ENCODE data around the gene TIPRL. TPM values are rescaled to one million over a fixed set of nuclear protein-coding genes. Genes with fewer than 3 reads are reported as not detected.

TIPRL gene
- total and polyA plus RNA-seq, 7 donors = 19.3 to 31.0 (median 30.7) TPM

GRCh38 chr1:168135116-168135920, 43.4 kb upstream of the TIPRL start:
- Histone ChIP-seq H3K4me3 (peak overlapping the region; percentile 66 to 92 (median 89)), H3K9me3 (no peaks in the 10 kb centered on the region), H3K36me3 (no peaks in the 10 kb centered on the region), H3K27me3 (no peaks in the 10 kb centered on the region), H3K4me1 (peaks cover 0 to 35% (median 20%) of the 10 kb centered on the region in 4 donors), H3K27ac (peak overlapping the region; percentile 84 to 87 (median 84))
- DNase-seq = no peak
- WGBS, 2 donors = 27 to 44% methylated on average over 12 of the region's 12 CpGs
- intact Hi-C loops (cut with DNase I) = loop anchor here (5.0 kb wide), 2 partner anchors 42 to 92 kb away; partner anchors contain the start of genes SFT2D2 and TIPRL
- TF ChIP-seq EP300 (IDR thresholded peaks at IDR 0.05) (no peak), CTCF (IDR thresholded peaks at IDR 0.05) (no peak), POLR2A (IDR thresholded peaks at IDR 0.05) (no peak), POLR2AphosphoS5 (IDR thresholded peaks at IDR 0.05) (no peak)

- H3K27ac ChIP-seq = peak overlapping the region; percentile 84 to 87 (median 84)
- peaks cover 0 to 35% (median 20%) of the 10 kb centered on the region in 4 donors for H3K4me1 ChIP-seq
- TF ChIP-seq EP300 (IDR thresholded peaks at IDR 0.05) (no peak), POLR2AphosphoS5 (IDR thresholded peaks at IDR 0.05) (no peak)
- no peaks in the 10 kb centered on the region for H3K36me3 ChIP-seq
- intact Hi-C loops (cut with DNase I) = loop anchor here (2.0 to 5.0 kb wide), 3 partner anchors 41 to 91 kb away; partner anchors contain the start of genes SFT2D2 and TIPRL
- peak overlapping the region; percentile 66 to 92 (median 89) for H3K4me3 ChIP-seq
- no peaks in the 10 kb centered on the region for H3K27me3 ChIP-seq
- 1% methylated on average over 63 of the region's 63 CpGs for WGBS, 2 donors
- H3K9me3 ChIP-seq = no peaks in the 10 kb centered on the region
- DNase-seq = peak; percentile 67
Observed at GRCh38 chr1:168135921-168136708, 42.6 kb upstream of the TIPRL start.

- TF ChIP-seq POLR2AphosphoS5 (IDR thresholded peaks at IDR 0.05) (peak in 2 of 4 donors; percentile 24 to 30), EP300 (IDR thresholded peaks at IDR 0.05) (no peak)
- DNase-seq = peak; percentile 81
- Histone ChIP-seq H3K9me3 (no peaks in the 10 kb centered on the region), H3K27me3 (no peaks in the 10 kb centered on the region), H3K4me1 (peaks cover 0 to 35% (median 20%) of the 10 kb centered on the region in 4 donors), H3K36me3 (no peaks in the 10 kb centered on the region), H3K4me3 (peak within 1 kb of the TSS; percentile 66 to 92 (median 89)), H3K27ac (peak within 1 kb of the TSS; percentile 84 to 87 (median 84))
- intact Hi-C loops (cut with DNase I) = loop anchor here (2.0 to 5.0 kb wide), 3 partner anchors 40 to 90 kb away; partner anchors contain the start of genes SFT2D2 and TIPRL
- WGBS, 2 donors = 2% methylated on average over 86 of the region's 86 CpGs
Observed at GRCh38 chr1:168136709-168137514, 41.9 kb upstream of the TIPRL start, which contains the start of gene GPR161. Gene GPR161, minus strand, starts transcription at chr1:168136930. Its CDS starts 32,080 bp downstream, at chr1:168104850.

- no peak for DNase-seq
Observed at GRCh38 chr1:168137515-168137821, 41.3 kb upstream of the TIPRL start.

More at GRCh38 chr1:168137515-168137821, 41.3 kb upstream of the TIPRL start:
- WGBS, 2 donors = 8 to 17% methylated on average over 6 of the region's 6 CpGs
- TF ChIP-seq CTCF (IDR thresholded peaks at IDR 0.05) = no peak
- TF ChIP-seq EP300 (IDR thresholded peaks at IDR 0.05) = no peak
- TF ChIP-seq POLR2A (IDR thresholded peaks at IDR 0.05) = no peak
- TF ChIP-seq POLR2AphosphoS5 (IDR thresholded peaks at IDR 0.05) = no peak
- intact Hi-C loops (cut with DNase I) = loop anchor here (2.0 to 5.0 kb wide), 3 partner anchors 40 to 90 kb away; partner anchors contain the start of genes SFT2D2 and TIPRL
- Histone ChIP-seq H3K4me1 (peaks cover 0 to 35% (median 20%) of the 10 kb centered on the region in 4 donors), H3K4me3 (peak overlapping the region; percentile 66 to 92 (median 89)), H3K27ac (peak overlapping the region; percentile 84 to 87 (median 84)), H3K27me3 (no peaks in the 10 kb centered on the region), H3K36me3 (no peaks in the 10 kb centered on the region), H3K9me3 (no peaks in the 10 kb centered on the region)
